Posterior vena cava (tissue), 2 donors: ENCODE results near the gene HEXB. TPM values are rescaled to one million over a fixed set of nuclear protein-coding genes. Genes with fewer than 3 reads are reported as not detected.

Source experiments
- DNase-seq: peaks from one replicate; pipeline ENCODE4 v3.0.0-alpha.2; 2020; ENCODE audit warnings: low spot score
- intact Hi-C, 2 donors: fragments of 100-400 bp; cut with DNase I; formaldehyde crosslinking; loops; one replicate each; pipeline versions ENCODE4 v1.14.1 to v1.14.2; 2022 to 2023
- long read RNA-seq, 2 donors: library from polyadenylated mRNA; unstranded; transcript quantifications; one replicate each; pipeline ENCODE4 v2.0.0, GENCODE V29; 2020 to 2021
- total RNA-seq, 2 donors: library from RNA; stranded (reverse); fragmentation: NEBNext Ultra II Directional; extraction: Animal tissue kit (Norgen Biotek cat#: 25700); gene quantifications; one replicate each; pipeline ENCODE4 v1.2.1, GENCODE V29; 2021
- donor health status: DM: yes; HTN: yes; CAD: no.
- donor health status: DM: yes; HTN: yes; CAD: no.

HEXB gene
- 100 to 1,000 TPM; 156 to 209 TPM for total RNA-seq
- long read RNA-seq, donor 1, transcript HEXB-201 (14 exons, 1,901 nt): major isoform, 75 of 80 reads
- long read RNA-seq, donor 1, partial matches to known transcripts: 3 of 80 reads
- long read RNA-seq, donor 1, other reads (novel, unspliced or antisense): 2 of 80 reads
- long read RNA-seq, donor 2, transcript HEXB-201 (14 exons, 1,901 nt): major isoform, 288 of 312 reads
- long read RNA-seq, donor 2, partial matches to known transcripts: 16 of 312 reads
- long read RNA-seq, donor 2, other reads (novel, unspliced or antisense): 8 of 312 reads

DNA sequence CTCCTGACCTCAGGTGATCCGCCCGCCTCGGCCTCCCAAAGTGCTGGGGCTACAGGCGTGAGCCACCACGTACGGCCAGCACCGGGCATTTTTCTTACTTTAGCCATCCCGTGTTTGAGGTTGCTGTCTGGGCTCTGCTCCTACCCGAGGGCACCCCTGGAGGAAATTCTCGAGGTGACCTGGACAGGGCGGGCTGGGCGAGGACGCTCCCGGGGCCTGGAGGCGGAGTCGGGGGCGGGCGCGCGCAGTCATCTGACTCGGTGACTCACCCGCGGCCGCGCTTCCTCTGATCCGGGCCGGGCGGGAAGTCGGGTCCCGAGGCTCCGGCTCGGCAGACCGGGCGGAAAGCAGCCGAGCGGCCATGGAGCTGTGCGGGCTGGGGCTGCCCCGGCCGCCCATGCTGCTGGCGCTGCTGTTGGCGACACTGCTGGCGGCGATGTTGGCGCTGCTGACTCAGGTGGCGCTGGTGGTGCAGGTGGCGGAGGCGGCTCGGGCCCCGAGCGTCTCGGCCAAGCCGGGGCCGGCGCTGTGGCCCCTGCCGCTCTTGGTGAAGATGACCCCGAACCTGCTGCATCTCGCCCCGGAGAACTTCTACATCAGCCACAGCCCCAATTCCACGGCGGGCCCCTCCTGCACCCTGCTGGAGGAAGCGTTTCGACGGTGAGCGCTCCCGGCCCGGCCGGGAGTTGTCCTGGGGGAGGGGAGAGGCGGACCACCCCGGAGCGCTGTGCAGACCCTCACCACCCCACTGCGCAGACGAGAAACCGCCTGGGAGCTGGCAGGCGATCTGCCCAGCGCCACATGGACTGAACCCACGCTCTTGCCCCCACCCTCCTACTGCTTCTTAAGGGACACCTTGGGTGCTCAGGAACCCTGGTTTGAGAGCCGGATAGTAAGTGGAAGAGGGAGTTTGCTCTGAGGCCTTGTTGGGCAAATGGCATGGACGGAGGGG lies at the start of gene HEXB:
Gene HEXB, plus strand, starts transcription at position 334 of the 952 bp plus-strand sequence. Its CDS starts 28 bp downstream, at position 362.
- intact Hi-C loops: no loop called here
- peak; percentile 97 for DNase-seq

DNA sequence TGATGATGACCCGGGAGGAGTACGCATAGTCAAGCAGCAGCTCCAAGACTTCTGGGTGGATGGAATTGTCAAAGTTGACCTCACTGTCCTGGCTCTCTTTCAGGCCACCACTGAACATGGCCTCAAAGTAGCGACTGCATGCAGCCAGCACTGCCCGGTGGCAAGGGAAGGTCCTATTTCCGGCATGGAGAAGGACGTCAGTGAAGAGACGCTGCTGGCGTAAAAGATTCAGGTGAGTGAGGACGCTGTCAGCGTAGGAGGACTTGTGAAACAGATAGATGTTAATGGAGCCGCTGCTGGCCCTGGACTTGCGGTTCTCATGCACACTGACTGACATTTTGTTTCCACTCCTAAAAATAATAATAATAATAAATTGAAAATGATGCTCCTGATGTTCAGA lies 48.9 kb upstream of the HEXB start:
- intact Hi-C loops: no loop called here
- no peak for DNase-seq

DNA sequence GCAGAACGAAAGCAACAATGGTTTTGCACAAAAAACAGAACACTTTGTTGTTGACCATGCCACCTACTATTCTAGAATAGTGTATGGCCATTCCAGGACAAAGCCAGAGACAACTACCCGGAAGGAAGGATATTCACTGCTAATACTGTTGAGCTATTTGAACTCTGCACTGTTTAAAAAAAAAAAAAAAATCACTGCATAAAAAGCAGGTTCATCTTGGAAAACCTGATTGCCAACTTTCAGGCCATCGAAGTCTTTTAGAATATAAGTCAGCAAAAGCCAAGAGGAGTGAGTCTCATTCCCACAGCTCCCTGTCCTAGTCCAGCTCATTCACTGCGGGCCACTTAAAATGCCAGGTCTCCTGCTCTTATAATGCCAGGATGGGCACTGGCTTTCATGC lies 48.5 kb upstream of the HEXB start:
- intact Hi-C loops: no loop called here
- DNase-seq: no peak

DNA sequence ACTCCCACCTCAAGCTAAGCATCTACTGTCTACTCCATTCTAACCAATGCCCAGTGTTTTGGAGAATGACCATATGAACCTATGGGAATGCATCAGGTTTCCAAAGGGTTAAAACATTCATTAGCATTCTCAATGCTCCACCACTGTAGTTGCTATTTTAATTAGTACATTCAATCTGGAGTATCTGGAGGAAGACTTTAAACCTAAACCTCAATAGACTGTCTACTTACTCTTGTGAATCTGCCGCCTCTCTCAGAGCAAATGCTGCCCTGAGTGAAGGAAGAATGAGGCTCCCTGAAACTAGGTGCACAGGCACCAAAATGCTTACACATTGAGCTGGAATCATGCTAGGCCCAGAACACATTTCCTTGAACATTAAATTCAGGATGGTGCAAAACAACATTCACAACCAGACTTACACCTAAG lies 46.5 kb upstream of the HEXB start:
- intact Hi-C loops: no loop called here
- no peak for DNase-seq

DNA sequence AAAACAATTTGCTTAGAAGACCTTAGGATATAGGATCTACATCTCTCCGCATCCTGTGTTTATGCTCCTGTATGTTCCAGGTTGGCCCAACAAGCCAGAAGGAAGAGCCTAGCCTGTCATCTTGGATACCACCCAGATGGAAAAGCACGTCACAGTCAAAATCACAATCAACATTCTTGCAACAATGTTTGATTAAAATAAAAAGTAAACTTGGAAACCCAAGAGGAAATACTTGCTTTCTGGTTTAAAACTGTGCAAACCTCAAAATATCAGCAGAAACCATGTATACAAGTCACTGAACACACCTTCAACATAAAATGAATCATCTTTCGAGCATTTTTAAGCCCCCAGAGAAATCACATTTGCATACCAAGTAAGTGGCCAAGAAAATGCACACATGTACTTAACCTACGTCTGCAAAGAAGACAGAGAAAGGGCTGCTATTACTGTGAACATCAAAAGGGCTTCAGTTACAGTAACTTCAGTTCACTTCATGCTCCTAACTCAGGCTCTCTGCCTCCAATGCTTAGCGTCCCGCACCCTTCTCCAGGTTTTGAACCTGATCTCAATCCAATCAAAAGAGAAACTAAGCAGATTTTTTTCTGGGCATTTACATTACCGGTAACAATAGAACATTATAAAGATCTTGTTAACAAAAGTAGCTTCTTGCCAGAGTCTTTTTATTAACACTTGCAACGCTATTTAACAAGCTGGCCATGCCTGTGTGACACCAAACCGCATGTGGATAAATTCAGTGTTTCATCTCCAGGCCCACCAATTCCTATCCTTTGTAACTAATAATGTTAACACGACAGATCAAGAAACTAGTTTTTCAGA lies 45.8 kb upstream of the HEXB start:
- intact Hi-C loops: no loop called here

DNA sequence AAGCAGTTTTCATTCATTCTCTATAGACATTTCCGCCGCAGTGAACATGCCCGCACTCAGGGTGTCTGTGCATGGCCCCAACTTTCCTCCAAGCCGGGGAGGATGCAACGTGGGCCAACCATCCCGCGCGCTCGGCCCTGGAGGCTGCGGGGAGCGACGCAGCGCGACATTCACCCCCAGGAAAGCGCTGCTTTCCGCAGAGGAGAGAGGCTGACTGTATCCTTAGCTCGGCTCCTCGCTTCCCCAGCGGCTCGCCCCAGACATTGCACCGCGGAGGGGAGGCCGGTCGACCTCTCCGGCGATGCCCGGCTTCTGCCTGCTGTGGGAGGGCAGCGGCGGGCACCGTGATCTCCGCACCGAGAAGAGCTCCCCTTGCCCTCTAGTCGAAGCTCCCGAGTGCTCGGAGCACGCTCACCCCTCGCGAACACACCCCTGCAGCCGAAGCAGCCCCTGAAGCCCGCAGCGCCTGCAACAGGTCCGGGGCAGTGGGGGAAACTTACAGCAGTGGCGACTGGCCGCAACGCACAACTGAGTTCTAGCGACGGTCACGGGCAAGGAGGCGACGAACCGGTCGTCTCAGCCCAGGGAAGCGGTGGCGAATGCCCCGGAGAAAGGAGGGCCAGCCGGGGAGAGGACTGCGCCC lies 45.1 kb upstream of the HEXB start:
- no peak for DNase-seq
- intact Hi-C loops: loop anchor here (1.0 to 5.0 kb wide), 2 partner anchors 608 to 609 kb away; no protein-coding TSS in a partner anchor

More for the DNA sequence above, 45.8 kb upstream of the HEXB start:
- no peak for DNase-seq

DNA sequence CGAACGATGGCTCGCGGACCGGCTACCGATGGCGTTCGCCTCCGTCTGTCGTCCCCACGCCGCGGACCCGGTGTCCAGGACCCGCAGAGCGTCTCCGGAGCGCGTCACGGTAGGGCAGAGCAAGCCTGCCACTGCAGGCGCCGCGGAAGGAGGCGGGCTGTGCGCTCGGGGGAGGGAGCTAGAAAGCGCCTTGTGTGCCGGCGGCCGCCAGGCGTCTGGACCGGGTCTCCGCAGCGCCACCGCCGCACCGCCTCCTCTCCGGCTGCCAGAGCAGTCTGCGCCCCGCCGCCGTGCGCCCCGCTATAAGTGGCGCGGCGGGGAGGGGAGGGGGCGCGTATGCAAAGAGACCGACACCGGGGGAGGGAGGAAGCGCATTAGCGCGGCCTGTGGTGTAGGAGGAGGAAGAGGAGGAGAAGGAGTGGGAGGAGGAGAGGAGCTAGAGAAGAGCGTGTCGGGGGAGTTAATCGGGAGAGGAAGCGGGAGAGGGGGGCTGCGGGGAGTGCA lies 44.5 kb upstream of the HEXB start, which contains the start of gene ENC1:
Gene ENC1, minus strand, starts transcription at position 279 of the 504 bp plus-strand sequence. CDS start 4,243 bp downstream, outside the sequence.
- intact Hi-C loops: loop anchor here (1.0 to 5.0 kb wide), 2 partner anchors 608 to 609 kb away; no protein-coding TSS in a partner anchor
- DNase-seq: peak; percentile 96

DNA sequence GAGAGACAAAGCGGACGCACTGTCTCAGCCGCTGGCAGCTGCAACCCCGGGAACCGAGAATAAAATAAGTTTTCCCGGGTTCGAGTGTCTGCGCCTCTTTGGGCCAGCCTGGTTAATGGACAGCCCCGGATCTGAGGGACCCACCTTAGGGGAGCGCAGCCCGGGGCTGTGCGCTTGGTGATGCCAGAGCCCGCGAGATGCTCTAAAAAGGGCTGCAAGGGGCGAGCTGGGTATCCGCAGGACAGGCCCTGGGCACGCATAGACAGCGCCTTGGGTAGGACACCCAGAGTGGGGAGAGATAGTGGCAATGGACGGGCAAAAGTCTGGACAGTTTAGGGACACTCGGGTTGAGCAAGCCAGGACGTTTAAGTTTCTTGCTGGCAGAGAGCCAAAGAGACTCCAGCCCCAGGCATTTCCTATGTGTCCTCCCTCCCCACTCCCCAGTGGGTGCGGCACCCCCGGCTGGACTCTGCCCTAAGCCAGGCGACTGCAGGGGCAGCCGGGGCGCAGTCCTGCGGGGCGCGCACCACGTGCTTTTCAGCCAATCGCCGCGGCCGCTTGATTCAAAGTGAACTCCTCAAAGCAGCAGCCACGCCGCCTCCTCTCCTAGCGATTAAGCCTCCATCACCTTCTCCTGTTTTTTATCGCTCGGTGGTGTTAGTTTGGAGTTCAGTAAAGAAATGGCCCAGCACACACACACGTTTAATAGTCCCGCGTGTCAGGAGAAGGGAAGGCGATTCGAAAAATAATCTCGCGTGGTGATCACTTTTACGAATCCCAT lies 43.9 kb upstream of the HEXB start:
- DNase-seq: peak; percentile 93
- intact Hi-C loops: loop anchor here (1.0 to 5.0 kb wide), 2 partner anchors 609 to 610 kb away; no protein-coding TSS in a partner anchor

DNA sequence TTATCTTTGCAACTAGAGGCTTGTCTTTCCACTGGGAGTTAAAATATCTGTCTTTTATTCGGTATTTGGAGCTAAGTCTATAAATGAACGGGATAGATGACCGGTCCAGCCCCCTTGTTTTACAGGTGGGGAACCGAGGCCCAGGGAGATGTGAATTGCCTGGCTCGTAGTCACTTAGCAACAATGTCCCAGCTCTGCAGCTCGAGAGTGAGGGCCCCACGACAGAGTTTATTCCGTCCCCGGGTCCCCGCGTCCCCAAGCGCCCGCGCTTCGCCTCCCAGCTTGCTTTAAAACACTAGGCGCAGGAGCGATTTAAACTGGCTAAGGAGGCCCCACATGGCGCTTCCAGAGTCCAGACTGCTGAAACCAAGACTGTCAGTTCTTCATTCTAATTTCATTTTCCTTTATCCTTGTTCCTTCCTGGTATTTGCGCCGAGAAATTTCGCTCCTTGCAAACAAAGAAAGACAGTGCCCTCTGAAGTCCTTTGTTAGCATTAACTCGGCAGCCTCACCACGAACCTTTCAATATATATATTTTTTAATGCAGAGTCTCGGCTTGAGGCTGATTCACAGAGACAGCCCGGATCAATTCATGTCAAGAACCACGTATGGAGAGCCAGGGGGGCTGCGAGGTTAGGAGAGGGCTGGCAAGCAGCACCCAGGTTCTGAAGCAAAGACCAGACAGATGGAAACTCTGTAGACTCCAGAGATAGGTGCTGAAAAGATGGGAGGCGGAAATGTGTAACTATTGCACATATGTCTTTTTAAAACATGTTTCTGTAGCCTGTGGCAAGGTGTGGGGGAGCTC lies 43.1 kb upstream of the HEXB start:
- DNase-seq: no peak
- intact Hi-C loops: loop anchor here in 1 of 2 donors (5.0 kb wide), 1 partner anchor 610 kb away; no protein-coding TSS in a partner anchor

DNA sequence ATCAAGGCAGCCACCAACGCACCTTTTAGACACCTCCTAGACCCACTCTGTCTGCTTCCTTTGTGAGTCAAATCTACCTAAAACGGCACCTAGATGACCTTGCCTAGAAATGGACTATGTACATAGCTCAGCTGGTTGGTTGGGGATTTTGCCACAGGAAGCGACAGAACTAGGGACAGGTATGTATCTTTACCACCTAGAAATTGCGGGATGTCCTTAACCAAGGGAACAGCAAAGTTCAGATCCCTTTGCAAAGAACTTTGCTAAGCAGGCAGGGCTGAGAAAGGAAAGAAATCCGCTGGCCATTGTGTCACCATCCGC lies 42.5 kb upstream of the HEXB start:
- intact Hi-C loops: loop anchor here in 1 of 2 donors (5.0 kb wide), 1 partner anchor 610 kb away; no protein-coding TSS in a partner anchor
- no peak for DNase-seq

DNA sequence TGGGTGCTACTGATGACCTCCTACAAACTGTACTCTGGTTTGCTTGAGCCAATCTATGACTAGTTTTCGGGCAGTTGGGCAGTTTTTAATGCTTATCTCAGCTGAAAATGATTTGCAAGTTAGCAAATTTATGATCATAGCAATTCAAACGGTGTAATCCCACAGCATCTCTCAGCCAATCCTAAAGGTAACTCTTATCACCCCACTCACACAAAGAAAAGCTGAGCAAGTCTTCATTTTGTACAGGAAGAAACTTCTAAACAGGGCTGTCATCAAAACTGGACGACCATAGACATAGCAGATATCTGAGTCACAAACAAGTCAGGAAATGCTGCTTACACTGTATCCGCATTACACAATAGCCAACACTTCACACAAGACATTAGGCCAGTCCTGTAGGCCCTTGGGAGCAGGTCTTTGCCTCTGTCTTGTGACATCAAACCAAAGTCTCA lies 41.9 kb upstream of the HEXB start:
- intact Hi-C loops: loop anchor here in 1 of 2 donors (5.0 kb wide), 1 partner anchor 611 kb away; no protein-coding TSS in a partner anchor
- DNase-seq: no peak

DNA sequence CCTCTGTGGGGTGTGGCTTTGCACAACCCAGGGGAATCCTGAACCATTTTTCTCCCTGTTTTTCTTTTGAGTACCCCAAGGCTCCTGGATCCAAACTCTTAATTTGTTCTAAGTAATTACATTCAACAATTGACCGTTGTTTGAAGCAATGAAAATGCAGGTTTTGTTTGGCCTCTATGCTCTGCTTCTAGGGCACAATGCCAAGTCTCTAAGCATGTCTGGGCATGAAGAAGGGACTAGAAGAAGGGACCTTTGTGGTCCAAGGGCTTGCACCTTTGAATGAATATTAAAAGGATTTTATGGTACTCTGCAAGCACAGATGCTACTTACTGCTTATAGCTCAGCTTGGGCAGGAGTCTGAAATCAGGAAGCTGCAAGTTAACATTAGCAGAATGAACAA lies 37.9 kb upstream of the HEXB start:
- intact Hi-C loops: loop anchor here in 1 of 2 donors (5.0 kb wide), 1 partner anchor 745 kb away; no protein-coding TSS in a partner anchor
- no peak for DNase-seq

DNA sequence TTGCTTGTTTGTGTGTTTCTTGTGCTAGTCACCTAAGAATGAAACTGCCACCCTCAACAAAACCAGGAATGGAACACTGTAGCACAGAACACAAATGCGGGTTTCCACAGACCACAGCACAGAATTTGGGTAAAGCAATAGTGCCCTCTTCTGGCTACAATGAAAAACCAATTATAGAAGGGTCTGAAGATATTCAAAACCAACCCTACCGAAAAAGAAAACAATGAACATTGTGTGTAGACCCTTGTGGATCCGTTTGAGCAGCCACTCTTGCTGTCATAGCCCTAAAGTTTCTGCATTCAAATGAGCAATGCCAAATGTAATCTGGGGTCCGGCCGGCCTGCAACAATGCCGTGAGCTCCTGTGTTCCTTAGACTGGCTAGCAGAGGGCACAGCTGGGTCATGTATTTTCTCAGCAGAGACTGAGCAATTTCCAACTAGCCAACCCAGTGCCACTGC lies 36.2 kb upstream of the HEXB start:
- no peak for DNase-seq
- intact Hi-C loops: loop anchor here in 1 of 2 donors (5.0 kb wide), 1 partner anchor 747 kb away; no protein-coding TSS in a partner anchor

DNA sequence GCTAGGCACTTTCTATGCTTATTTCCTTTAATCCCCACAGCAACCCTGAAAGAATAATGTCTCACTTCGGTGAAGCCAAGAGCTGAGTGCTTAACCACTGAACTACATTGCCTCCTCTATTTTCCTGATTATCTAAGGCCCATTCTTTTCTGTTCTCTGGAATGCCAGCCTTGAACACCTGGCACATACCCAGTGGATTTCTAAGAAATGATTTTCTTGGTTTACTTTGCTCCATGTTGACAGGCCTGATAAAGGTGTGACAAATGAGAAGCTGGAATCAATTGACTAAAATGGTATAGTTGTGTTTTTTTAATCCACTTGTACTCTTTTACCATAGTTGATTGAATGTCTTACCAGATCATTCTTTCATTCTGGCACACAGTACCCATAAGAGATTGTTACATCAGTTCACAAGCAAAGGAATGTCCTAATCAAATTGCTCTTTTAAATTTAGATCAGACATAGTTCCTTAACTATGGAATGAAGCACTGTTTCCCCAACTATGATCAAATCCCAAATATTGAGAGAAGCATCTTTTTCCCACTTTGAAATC lies 35.5 kb upstream of the HEXB start:
- intact Hi-C loops: loop anchor here in 1 of 2 donors (5.0 kb wide), 1 partner anchor 747 kb away; no protein-coding TSS in a partner anchor
- DNase-seq: no peak

DNA sequence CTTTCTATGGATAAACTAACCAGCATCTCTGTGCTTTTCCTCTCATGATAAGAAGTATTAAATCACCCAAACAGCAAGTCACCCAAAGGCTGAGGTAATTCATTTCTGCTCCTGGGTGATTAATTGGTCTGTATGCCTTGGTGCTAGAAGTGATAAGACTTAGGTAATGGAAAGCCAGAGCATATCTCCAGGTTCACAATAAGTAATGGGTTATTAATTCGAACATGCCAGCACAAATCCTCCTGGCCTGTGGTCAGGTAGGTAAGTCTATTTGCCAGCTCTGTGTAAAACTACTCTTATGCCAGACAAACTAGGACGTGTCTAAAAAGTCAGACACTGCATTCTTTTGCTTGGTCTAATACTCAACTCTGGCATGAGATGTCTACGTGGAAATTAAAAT lies 33.3 kb upstream of the HEXB start:
- DNase-seq: no peak
- intact Hi-C loops: no loop called here

DNA sequence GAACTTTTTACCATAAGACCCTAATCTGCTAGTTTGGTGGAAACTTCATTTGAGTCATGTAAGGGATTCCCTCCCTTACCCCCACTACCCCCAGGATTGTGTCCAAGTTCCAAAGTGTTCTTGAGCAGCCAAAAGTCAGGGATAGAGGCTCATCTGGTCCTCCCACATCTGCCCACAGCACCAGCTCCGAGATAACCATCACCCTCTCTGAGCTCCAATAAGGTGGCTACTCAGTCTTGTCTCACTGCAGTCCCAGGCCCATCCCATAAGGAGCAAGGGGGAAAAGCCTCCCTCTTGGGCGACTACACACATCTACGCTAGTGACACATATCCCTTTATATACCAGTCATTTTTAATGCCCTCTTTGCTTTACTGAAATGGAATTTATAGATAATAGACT lies 32.5 kb upstream of the HEXB start:
- intact Hi-C loops: no loop called here
- DNase-seq: no peak
